D341Med (cell line): ENCODE data around the gene ST7L.
A peak's percentile ranks its signal among the peaks of the same experiment; 100 is the strongest.

ENCODE experiments used
- DNase-seq: peaks from one replicate; pipeline ENCODE4 v3.0.0; 2012; ENCODE audit warnings: low spot score

The ST7L gene

DNA sequence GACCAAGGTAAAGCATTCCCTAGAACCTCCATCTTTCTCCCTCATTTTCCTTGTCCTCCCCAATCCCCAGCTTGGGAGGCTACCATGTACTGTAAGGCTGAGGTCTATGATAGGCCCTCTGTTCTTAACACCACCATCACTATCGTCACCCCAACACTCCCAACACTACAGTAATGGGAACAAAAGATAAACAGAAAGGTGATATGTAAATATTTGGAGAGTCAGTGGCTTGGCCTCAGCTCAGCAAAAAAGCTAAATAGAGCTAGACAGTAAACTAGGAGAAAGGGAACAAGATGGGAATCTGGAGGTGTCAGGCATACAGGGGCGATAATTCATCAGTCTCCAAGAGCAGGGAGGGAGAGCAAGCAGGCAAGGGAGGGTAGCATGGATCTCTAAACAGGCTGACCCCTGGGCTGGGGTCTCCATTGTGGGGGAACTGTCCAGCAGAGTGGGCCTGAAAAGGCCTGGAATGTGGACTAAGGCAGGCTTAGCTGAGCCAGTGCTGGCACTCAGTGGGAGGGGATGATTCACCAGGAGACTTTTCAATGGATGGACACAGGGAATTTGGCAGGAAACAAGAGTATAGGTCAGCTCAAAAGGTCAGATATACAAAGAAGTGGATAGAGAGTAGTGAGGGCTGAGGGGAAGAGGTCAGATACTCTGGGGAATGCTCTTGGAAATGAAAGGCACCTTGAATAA, 103.5 kb downstream of the ST7L start:
- DNase-seq = no peak

DNA sequence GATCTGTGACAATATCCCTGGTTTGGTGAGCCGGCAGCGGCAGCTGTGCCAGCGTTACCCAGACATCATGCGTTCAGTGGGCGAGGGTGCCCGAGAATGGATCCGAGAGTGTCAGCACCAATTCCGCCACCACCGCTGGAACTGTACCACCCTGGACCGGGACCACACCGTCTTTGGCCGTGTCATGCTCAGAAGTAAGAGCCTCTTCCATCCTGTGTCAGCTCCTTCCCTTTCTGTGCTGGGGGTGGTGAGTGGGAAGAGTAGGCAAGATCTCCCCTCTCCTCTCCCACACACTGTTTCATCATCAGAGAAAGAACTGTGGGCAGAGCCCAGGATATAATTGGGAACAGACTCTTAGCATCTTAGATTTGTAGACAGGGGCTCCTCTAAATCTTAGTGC, 104.0 kb downstream of the ST7L start:
- no peak for DNase-seq

DNA sequence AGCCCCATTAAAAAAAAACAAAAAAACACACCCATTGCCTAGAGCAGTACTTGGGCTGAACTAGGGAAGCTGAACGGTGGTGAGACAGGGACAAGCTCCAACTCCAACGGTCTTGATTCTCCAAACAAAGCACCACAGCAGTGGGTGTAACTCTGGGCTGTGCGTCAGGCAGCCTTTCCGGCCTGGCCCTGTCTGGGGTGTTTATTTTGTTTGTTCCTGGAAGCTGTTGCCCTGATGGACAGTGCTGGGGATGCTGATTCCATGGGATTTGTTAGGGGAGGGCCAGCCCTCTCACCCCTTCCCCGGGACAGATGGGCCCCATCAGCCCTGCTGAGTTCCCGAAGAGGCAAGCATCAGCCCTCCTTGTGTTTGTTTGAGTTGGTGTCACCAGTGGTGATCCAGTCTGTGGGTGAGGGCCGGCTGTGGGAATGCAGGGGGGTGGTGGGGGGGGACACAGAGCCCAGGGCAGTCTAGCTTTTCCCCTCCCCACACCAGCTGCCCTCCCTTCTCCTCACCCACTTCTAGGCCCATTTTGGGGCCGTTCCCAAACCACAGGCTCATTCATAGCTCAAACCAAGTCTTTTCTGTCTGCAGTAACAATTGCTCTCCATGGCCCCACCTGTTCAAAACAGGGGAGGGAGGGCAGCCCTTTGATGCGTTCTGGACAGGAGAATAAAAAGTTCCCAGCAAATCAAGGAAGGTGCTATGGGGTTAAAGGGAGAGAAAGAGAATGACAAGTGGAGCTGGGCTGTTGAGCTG, 105.7 kb downstream of the ST7L start:
- DNase-seq = no peak

DNA sequence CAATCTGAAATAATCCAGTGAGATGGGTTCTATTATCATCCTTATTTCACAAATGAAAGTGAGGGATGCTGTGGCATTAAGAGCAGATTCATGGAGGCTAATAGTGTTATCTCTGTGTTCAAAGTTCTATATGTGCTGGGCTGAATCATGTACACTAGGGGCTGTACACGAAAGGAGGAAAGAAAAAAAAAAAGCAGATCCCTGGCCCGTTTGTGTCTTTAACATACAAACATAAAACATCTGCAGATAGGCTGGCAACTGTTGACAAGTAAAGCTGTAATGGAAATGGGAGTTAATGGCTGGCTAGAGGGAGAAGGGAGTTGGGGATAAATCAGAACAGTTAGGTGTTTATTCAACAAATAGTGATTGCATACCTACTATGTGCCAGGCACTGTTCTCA, 107.0 kb downstream of the ST7L start:
- no peak for DNase-seq

DNA sequence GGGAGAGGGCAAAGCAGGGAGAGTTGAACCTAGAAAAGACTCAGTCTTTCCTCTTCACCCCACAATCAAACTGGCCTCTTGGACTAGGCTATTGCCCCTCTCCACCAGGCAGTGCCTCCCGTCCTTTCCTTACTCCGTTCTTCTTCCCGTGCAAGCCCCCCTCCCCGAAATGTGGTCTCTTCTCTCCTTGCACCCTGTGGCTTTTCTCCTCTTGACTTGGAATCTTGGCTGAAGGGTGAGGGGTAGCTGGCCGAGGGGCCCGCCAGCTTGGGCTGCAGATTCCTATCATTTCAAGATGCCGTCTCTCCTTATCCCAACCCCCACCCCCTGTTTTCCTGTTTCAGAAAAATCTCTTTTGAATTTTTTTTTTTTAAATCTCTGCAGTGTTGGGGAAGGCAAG, 108.6 kb downstream of the ST7L start:
- no peak for DNase-seq

DNA sequence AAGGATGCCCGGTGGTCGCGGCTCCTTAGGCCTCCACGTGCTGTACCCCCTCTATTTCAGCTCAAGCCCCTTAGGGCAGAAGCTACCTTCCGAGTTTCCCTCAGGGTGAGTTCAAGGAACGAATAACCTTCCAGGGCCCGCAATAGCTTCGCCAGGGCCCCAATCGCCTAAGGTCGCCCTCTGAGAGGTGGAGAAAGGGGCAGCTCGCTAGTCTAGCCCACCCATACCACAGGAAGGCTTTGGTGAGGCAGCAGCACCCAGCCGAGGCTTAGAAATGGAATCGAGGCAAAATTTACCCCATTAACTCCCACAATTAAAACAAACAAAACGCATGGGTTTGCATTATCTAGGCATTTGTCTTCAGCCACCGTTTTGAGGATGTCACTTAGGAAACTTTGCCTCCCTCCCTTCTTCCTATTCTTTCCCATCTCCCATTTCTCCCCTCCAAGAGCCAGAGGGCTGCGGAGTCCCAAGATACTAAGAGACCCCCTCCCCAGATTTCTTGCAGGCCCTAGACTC, 109.2 kb downstream of the ST7L start:
- DNase-seq = no peak

DNA sequence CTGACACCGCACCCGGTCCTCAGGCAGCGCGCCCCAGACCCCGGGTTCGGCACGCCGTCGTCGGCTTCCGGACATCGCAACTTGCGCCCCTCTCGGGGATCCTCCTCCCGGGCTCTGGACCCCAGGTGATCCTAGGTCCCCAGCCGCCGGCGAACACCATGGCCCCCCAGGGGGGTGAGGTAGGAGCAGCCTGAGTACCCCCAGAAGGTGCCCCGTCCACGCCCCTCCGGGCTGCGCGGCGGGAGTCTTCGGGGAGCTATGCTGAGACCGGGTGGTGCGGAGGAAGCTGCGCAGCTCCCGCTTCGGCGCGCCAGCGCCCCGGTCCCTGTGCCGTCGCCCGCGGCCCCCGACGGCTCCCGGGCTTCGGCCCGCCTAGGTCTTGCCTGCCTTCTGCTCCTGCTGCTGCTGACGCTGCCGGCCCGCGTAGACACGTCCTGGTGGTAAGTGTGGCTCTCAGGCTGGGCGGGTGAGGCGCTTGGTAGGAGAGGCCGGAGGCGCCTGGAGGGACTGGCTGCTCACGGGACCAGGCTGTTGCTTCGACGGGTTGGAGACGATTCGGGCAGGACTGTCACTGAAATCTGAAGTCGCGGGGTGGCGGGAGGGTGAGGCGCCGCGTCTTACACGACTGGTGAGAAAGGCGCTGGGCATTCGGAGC, 109.8 kb downstream of the ST7L start:
- DNase-seq = peak; percentile 59

DNA sequence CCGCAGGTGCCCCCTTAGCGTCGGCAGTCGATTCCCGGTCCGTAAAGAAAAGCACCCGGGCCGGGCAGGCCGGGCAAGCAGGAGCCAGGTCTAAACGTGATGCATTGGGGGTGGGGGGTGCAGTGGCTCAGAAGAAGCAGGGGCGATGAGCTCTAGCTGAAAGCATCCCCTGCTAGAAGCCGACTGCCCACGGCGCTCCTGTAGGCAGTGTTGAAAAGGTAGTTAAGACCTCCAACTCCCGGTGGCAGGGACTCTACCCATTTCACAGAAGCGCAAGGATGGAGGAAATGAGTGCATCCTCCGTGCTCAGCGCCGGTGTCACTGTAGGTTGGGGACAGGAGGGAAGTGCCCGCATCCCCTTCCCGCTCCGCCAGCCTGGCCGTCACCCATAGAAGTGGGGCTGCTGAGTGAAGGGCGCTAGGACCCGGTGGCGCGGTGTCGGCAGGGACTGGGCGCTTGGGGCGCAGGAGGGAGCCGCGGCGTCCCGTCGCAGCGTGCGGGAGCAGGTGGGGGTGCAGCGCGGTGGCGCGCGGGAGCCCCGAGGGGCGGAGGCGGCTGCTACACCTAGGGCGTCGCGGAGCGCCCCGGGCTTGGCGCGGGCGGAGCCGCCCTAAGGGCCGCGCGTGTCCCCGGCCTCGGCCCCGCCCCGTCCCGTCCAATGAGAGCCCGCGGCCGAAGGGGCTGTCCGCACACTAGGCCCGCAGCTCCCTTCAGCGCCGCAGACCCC, 110.5 kb downstream of the ST7L start, which contains the start of gene WNT2B:
TSS of gene WNT2B (plus strand) at position 688 of the 727 bp plus-strand sequence. CDS start 298 bp downstream, outside the sequence.
- peak; percentile 79 for DNase-seq

DNA sequence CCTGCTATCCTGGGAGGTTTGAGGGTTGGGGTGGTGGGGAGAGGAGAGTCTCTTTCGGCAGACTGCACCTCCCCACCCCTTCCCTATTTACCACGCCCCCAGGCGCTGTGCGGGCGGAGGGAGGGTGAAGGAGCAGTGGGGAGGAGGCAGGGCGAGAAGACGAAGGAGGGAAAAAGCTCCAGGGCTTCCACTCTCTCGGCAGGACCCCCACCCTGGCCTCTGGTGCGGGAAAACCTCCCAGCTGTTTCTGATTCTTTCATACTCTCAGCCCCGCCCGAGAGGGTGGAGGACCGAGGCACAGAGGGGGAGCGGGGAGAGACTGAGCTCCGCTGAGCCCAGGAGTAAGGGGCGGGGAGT, 111.0 kb downstream of the ST7L start:
- DNase-seq = no peak

DNA sequence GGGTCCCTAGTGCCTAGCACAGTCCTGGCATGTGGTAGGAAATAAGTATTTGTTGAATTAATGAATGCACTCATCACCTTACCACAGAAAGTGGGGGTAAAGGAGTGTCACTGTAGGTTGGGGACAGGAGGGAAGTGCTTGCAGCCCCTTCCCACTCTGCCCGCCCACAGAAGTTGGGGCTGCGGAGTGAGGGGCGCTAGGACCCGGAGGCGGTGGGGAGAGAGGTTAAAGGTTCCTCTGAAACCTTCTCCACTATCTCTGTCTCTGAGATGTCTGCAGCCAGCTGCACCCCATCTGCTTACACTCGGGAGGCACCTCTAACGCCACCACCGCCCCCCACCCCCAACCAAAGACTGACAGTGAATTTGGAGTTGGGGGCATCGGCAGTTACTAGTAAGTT, 111.6 kb downstream of the ST7L start:
- no peak for DNase-seq

DNA sequence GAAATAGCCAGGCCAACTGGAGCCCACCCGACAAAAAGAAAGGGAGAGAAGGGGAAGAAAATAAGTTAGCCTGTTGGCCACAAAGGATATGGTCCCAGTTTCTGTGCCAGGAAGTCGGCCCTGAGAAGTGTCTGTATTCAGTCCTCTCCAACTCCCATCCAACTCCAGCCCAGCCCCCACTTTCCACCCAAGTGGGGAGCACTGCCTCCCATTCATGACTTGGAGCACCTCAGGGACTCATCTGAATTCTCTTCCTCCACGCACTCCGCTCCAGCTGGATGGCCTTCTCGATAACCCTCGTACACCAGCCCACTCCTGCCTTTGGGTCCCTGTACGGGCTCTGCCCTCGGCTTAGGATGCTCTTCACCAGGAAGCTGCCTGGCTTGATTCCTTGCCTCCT, 112.2 kb downstream of the ST7L start:
- DNase-seq = no peak

DNA sequence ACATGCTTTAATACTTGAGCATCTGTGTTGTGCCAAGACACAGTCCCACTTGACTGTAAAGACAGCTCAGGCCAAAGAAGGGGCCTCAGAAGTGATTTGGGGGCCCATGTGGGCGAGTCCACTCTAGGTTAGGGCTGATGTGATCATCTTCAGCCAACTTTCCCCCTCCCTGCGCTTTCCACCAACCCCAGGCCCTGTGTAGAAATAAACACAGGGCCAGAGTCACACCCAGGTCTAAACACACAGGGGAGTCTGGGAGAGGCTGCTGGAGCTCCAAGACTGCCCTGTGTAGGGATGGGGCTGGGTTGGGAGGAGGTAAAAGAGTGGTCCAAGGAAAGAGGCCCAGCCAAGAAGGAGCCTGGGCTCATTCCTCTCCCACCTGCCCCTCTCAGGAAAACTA, 112.6 kb downstream of the ST7L start:
- DNase-seq = no peak

DNA sequence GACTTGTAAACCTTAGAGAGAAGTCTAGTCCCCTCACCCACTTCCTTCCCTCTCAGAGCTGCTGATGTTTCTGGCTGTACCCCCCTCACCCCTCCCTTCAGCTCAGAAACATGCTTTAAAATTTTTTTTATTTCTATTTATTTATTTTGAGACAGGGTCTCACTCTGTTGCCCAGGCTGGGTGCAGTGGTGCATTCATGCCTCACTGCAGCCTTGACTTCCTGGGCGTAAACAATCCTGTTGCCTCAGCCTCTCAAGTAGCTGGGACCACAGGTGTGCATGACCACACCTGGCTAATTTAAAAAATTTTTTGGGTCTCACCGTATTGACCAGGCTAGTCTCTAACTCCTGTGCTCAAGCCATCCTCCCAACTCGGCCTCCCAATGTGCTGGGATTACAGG, 113.1 kb downstream of the ST7L start:
- no peak for DNase-seq

DNA sequence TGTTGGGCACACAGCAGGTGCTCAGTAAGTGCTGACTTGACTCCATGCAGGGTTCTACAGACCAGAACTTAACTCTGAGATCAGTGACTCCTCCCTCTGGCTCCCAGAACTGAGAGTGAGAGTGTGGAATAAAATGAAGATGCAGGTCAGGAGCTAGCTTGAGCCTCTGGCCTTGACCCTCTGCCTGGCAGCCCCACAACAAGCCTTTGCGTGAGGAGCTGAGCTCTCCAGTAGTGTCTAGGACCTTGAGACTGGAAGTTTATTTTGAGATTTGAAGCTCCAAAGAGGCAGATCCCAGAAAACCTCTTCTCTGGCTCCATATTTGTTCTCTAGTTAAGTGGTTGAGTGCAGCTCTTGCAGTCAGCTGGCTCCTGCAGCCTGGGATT, 113.5 kb downstream of the ST7L start:
- no peak for DNase-seq

DNA sequence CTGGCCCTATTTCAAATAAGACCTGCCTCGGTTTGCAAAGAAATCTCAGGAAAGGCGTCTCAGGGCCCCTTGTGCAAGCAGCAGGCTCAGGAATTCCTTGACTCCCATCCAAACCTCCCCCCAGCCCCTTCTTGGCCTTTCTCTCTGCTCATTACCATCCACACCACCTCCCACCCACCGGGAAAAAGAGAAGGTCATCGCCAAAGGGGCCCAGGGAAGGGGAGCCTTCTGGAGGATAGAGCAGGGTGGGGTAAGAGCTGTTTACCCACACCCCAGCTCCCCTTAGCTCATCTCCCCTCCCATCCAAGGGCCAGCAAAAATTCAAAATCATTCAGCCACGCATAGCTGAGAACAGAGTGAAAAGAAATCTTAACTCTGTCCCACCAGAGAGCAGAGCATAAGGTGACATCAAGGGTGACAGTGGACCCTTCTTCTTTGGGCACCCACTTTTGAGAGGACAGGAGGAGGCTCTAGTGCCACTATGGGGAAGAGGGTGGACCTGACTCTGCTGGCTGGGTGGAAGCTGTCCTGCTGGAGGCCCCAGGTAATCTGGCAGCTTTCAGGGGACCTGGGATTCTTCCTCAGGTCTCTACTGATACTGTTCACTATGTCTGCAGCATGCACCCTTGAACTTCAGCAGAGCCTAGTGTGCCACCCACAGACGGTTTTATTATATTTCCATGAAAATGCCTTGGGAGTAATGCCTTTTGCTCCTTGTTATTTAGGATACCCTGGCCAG, 114.1 kb downstream of the ST7L start:
- no peak for DNase-seq

DNA sequence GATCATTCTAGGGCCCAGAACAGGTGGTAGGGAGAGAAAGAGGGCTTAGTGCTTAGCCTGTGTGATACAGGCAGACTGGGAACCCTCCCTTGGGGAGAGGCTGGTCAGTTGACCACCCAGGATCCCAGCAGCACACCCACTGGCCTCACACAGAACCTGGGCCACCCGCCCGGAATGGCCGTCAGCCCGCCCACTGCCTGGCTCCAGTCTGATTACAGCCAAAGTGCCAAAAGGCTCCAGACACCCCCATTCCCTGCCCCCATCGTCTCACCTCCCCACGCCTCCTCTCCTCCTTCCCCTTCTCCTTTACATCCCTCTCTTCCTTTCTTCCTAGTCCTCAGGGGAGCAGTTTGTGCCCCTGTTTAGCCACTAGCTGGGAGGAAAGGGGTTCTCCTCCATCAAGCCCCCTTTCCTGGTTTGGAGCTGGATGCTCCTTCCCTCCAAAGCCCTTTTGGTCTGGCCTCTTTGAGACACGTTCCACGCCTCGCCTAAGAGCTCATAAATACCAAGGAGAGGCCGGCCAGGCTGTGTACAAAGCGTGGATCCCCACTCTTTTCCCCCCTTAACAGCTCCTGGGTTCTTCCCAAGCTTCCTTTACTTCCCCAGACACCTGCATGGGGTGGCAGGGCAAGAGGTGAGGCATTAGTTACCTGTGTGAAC, 114.8 kb downstream of the ST7L start:
- no peak for DNase-seq

DNA sequence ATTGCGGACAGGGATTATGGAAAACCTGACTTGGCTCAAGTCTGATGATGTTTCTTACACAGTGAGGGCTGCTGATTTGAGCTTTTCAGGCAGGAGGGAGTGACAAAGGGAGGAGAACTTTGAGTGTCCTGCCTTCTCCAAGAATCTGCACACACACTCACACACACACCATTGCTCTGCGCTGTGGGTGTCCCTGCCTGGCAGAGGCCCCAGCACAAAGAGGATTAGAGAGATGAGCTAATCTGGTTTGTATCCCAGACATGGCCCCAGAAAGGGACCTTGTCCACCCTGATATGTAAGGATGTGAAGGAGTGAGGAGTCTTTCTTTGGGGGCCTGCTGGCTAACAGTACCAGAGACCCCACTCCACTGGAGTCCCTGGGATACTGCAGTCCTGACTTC, 116.1 kb downstream of the ST7L start:
- peak; percentile 58 for DNase-seq

DNA sequence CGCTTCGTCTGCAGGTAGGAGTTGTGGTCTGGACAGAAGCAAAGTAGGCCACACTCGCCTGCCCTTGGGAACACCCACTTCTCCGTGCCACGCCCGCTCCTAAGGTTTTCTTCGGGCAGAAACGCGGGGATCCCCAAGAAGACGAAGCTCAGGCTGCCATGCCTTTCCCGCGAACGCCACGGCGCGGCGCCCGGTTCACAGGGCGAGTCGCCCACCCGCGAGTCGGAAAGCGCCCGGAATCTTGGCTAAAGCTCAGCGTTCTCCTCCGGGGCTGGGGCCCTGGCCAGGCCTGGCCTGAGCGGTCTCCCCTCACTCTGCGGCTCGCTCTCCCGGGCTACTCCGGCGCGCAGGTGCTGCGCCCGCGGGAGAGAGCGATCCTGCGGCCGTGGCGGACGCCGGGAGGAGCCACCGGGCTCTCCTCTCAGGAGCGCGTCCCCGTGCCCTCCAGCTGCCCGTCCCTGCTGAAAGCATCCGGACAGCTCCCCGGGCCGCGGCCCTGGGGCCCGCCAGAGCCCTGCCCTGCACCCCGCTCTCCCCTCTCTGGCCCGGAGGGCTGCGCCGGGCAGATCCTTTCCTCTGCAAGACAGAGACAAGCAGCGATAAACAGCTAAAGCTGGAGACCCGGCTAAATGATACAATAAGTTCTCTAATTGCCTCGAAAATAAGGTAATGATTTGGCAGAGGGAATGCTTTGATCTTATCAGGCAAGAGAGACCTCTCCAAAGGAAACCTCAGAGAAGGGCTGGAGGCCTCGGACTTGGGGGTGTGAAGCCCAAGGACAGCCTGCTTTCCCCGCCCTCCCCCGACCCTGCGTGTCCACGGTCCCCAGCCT, 116.9 kb downstream of the ST7L start:
- peak; percentile 74 for DNase-seq

DNA sequence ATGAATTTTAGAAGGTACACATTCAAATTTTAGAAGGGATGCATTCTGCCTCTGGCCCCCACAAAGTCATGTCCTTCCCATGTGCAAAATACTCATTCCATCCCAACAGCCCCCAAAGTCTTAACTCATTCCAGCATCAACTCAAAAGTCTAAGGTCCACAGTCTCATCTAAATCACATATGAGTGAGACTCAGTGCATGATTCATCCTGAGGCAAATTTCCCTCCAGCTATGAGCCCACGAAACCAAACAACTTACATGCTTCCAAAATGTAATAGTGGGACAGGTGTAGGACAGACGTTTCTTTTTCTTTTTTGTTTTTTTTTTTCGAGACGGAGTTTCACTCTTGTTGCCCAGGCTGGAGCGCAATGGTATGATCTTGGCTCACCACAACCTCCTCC, 122.7 kb downstream of the ST7L start:
- DNase-seq = no peak

DNA sequence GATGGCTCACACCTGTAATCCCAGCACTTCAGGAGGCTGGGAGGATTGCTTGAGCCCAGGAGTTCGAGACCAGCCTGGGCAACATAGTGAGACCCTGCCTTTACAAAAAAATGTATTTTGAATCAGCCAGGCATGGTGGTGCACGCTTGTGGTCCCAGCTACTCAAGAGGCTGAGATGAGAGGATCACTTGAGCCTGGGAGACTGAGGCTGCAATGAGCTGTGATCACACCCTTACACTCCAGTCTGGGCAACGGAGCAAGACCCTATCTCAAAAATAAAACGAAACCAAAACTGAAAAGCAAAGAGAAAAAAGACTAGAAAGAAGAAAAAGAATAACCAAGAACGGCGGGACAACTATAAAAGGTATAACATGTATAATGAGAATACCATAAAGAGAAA, 125.6 kb downstream of the ST7L start:
- DNase-seq = no peak
